SU-DHL-6 (cell line): ENCODE measurements around the gene TMEM108.

Source experiments
- H2AFZ ChIP-seq: fragments of 200-600 bp; sonication (generic); 2 replicates; pipeline ENCODE4 v1.6.1; 2014; ENCODE audit warnings: low read depth, mild to moderate bottlenecking, moderate library complexity, mixed read lengths, antibody characterized with exemption, low read length; ENCODE audit not compliant: severe bottlenecking
- H3F3A ChIP-seq: fragments of 200-600 bp; shearing (Covaris generic); 2 replicates; pipeline ENCODE4 v1.6.0; 2016; ENCODE audit warnings: antibody characterized with exemption, mild to moderate bottlenecking; ENCODE audit not compliant: insufficient read depth
- H3K27ac ChIP-seq: fragments of 200-600 bp; sonication (generic); 2 replicates; pipeline ENCODE4 v1.5.1; 2016; ENCODE audit warnings: low read depth, mild to moderate bottlenecking, low read length, moderate library complexity, mixed read lengths
- H3K27me3 ChIP-seq: fragments of 200-600 bp; sonication (generic), shearing (Covaris generic); 2 replicates; pipeline ENCODE4 v1.6.0; 2014; ENCODE audit warnings: mild to moderate bottlenecking, low read length
- H3K36me3 ChIP-seq: fragments of 200-600 bp; sonication (generic); 2 replicates; pipeline ENCODE4 v1.6.1; 2014; ENCODE audit warnings: mild to moderate bottlenecking, low read length, mixed read lengths
- H3K4me2 ChIP-seq: fragments of 300-600, 200-600 bp; shearing (Covaris generic), sonication (generic); 2 replicates; pipeline ENCODE4 v1.6.0; 2014; ENCODE audit warnings: low read length, low read depth, mild to moderate bottlenecking; ENCODE audit not compliant: poor library complexity, severe bottlenecking
- H3K4me3 ChIP-seq: fragments of 200-600 bp; sonication (generic); 2 replicates; pipeline ENCODE4 v1.5.1; 2014; ENCODE audit warnings: antibody characterized with exemption, low read length, mild to moderate bottlenecking, mixed read lengths; ENCODE audit not compliant: insufficient read depth, poor library complexity, severe bottlenecking
- H3K79me2 ChIP-seq: fragments of 200-600 bp; sonication (generic); 2 replicates; pipeline ENCODE4 v1.6.1; 2014; ENCODE audit warnings: mild to moderate bottlenecking, low read length, moderate library complexity; ENCODE audit not compliant: insufficient read depth
- H3K9ac ChIP-seq: fragments of 200-600 bp; sonication (generic); 2 replicates; pipeline ENCODE4 v1.7.0; 2014; ENCODE audit warnings: mild to moderate bottlenecking, low read length
- H3K9me2 ChIP-seq: fragments of 200-600 bp; sonication (generic); replicated peaks from 2 replicates; pipeline ENCODE4 v1.6.1; 2014; ENCODE audit warnings: low read length; ENCODE audit not compliant: insufficient read depth
- H3K9me3 ChIP-seq: fragments of 200-600 bp; sonication (generic); 2 replicates; pipeline ENCODE4 v1.6.1; 2014; ENCODE audit warnings: low read length, mixed read lengths; ENCODE audit not compliant: insufficient read depth
- H4K20me1 ChIP-seq: fragments of 200-600 bp; sonication (generic); 2 replicates; pipeline ENCODE4 v1.6.1; 2014; ENCODE audit warnings: low read depth, mild to moderate bottlenecking, antibody characterized with exemption, low read length, moderate library complexity, mixed read lengths
- EZH2phosphoT487 ChIP-seq: fragments of 200-600 bp; sonication (generic), shearing (Covaris generic); conservative IDR thresholded peaks from 2 replicates; pipeline ENCODE4 v1.6.1; 2018; ENCODE audit warnings: mild to moderate bottlenecking, antibody characterized with exemption, low read length, moderate library complexity, mixed read lengths
- TF ChIP-seq, protein P1 (sequence below): fragments of 200-600 bp; sonication (generic); IDR thresholded peaks from one replicate; pipeline ENCODE4 v1.5.1; 2017; ENCODE audit warnings: antibody characterized with exemption, mild to moderate bottlenecking, low read length, moderate library complexity; ENCODE audit not compliant: insufficient read depth, poor library complexity, severe bottlenecking

TMEM108 gene

DNA sequence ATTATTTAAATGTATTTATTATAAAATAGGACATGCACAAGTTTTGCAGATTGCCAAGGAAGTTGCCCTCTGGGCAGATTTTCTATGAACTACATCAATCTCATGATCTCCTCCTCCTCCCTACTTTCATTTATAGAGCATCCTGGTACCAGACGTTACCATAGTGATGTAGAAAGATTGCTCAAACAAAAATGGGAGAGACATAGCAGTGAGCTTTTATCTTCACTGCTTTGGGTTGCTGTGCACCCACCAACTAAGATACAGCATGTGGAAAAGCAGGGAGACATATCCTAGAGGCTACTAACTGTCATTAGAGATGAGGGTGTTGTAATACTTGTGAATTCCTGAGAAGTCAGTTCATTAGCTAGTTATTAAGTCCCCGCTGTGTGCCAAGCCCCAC is 224.1 kb downstream of the TMEM108 start:
- Histone ChIP-seq H3K4me3 (no peak overlapping the region), H3K4me2 (no peak overlapping the region), H3K36me3 (no peaks in the 10 kb centered on the region), H3K79me2 (no peaks in the 10 kb centered on the region), H3K27ac (no peak overlapping the region), H3K9ac (no peak overlapping the region), H3K9me3 (no peaks in the 10 kb centered on the region), H3K9me2 (no peaks in the 10 kb centered on the region), H2AFZ (no peak overlapping the region), H4K20me1 (no peaks in the 10 kb centered on the region), H3K27me3 (no peaks in the 10 kb centered on the region), H3F3A (no peaks in the 10 kb centered on the region)
- TF ChIP-seq, protein P1, sequence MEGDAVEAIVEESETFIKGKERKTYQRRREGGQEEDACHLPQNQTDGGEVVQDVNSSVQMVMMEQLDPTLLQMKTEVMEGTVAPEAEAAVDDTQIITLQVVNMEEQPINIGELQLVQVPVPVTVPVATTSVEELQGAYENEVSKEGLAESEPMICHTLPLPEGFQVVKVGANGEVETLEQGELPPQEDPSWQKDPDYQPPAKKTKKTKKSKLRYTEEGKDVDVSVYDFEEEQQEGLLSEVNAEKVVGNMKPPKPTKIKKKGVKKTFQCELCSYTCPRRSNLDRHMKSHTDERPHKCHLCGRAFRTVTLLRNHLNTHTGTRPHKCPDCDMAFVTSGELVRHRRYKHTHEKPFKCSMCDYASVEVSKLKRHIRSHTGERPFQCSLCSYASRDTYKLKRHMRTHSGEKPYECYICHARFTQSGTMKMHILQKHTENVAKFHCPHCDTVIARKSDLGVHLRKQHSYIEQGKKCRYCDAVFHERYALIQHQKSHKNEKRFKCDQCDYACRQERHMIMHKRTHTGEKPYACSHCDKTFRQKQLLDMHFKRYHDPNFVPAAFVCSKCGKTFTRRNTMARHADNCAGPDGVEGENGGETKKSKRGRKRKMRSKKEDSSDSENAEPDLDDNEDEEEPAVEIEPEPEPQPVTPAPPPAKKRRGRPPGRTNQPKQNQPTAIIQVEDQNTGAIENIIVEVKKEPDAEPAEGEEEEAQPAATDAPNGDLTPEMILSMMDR: no peak
- no peak for TF ChIP-seq EZH2phosphoT487

DNA sequence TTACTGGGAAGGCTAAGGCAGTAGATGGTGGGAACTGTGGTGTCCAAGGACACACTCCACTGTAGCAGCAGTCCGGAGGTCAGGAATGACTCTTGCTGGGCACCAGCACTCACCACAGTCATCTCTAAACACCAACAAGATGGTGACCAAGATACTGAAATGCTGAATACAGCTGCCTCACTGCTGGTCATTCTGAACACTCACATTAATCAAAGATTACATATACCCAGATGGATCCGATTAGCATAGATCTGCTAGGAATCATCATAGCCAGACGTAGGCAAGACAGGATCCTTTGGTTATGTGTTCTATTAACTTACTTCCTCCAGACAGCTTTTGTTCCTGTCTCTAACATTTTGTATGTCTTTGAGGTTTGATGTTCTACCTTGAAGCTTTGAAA is 226.7 kb downstream of the TMEM108 start:
- no peak overlapping the region for H3K27ac ChIP-seq
- no peaks in the 10 kb centered on the region for H3K36me3 ChIP-seq
- H3K4me3 ChIP-seq: no peak overlapping the region
- no peaks in the 10 kb centered on the region for H3K9me2 ChIP-seq
- no peaks in the 10 kb centered on the region for H3F3A ChIP-seq
- no peaks in the 10 kb centered on the region for H3K79me2 ChIP-seq
- H3K9me3 ChIP-seq: no peaks in the 10 kb centered on the region
- no peaks in the 10 kb centered on the region for H4K20me1 ChIP-seq
- H3K4me2 ChIP-seq: no peak overlapping the region
- TF ChIP-seq EZH2phosphoT487: no peak
- TF ChIP-seq, protein P1: no peak
- H3K27me3 ChIP-seq: no peaks in the 10 kb centered on the region
- no peak overlapping the region for H3K9ac ChIP-seq
- no peak overlapping the region for H2AFZ ChIP-seq

DNA sequence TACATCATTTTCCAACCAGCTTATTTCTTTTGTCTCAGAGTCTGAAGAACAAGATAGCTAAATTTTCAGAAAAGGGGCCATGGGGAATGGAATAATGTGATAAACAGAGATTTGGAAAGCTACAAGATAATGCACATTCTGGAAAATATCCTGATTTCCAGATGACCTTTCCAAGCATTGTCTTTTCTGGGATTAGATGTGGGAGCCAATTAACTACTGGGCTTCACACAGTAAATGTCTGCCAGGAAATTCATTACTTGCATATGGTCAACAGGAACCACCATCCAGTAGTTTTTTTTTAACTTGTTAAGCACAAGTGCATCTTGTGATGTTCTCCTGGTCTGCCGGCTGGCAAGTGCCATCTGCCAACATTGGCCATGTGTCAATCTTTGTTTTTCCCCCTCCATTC is 230.5 kb downstream of the TMEM108 start:
- Histone ChIP-seq H3K36me3 (no peaks in the 10 kb centered on the region), H3K4me2 (no peak overlapping the region), H3K4me3 (no peak overlapping the region), H3K79me2 (no peaks in the 10 kb centered on the region), H3K9ac (no peak overlapping the region), H3K27me3 (no peaks in the 10 kb centered on the region), H3K9me2 (no peaks in the 10 kb centered on the region), H3F3A (no peaks in the 10 kb centered on the region), H3K27ac (no peak overlapping the region), H4K20me1 (no peaks in the 10 kb centered on the region), H3K9me3 (no peaks in the 10 kb centered on the region), H2AFZ (no peak overlapping the region)
- TF ChIP-seq, protein P1: no peak
- no peak for TF ChIP-seq EZH2phosphoT487

DNA sequence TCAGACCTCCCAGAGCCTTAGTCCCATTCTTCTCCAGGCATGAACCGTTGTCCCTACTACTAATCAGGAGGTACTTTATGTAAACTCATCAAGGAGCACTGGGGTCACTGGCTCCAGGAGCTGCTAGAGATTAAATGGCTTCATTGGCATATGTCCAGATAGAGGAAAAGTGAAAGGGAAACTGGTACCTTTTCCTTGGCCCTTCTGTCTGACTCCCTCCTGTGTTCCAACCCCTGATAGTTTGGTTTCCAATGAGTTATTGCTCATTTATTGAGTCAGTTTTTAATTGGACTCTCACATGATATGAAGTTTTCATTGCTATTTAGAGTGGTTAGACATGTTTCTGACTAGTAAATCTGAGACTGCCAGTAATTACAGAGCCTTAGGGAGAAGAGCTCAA is 231.2 kb downstream of the TMEM108 start:
- H4K20me1 ChIP-seq: no peaks in the 10 kb centered on the region
- H3K27me3 ChIP-seq: no peaks in the 10 kb centered on the region
- H3K4me3 ChIP-seq: no peak overlapping the region
- H3K9me2 ChIP-seq: no peaks in the 10 kb centered on the region
- no peak overlapping the region for H2AFZ ChIP-seq
- H3K27ac ChIP-seq: no peak overlapping the region
- H3F3A ChIP-seq: no peaks in the 10 kb centered on the region
- no peak overlapping the region for H3K4me2 ChIP-seq
- no peak for TF ChIP-seq EZH2phosphoT487
- TF ChIP-seq, protein P1: no peak
- H3K79me2 ChIP-seq: no peaks in the 10 kb centered on the region
- H3K36me3 ChIP-seq: no peaks in the 10 kb centered on the region
- no peaks in the 10 kb centered on the region for H3K9me3 ChIP-seq
- no peak overlapping the region for H3K9ac ChIP-seq
